Esophagus muscularis mucosa (tissue), 4 donors: Measurements from ENCODE around the gene GPR137B. TPM values are rescaled to one million over a fixed set of nuclear protein-coding genes. Genes with fewer than 3 reads are reported as not detected.

ENCODE experiments used
- DNase-seq: peaks from one replicate; pipeline ENCODE4 v3.0.0-alpha.2; 2017; ENCODE audit errors: extremely low spot score
- H3K27ac ChIP-seq, 4 donors: fragments of 200-600 bp; sonication (generic); replicated peaks in 1 of 4; 1 replicate in 3 of 4; 2 replicates in 1 of 4; pipeline ENCODE4 v1.5.1; 2016 to 2019; ENCODE audit warnings: mild to moderate bottlenecking in 1 of 4
- H3K27me3 ChIP-seq, 4 donors: fragments of 200-600 bp; sonication (generic); one replicate each; pipeline versions ENCODE4 v1.5.1 to v1.6.0; 2016 to 2019
- H3K36me3 ChIP-seq, 4 donors: fragments of 200-600 bp; sonication (generic); one replicate each; pipeline ENCODE4 v1.5.1; 2016 to 2019
- H3K4me1 ChIP-seq, 4 donors: fragments of 200-600 bp; sonication (generic); one replicate each; pipeline ENCODE4 v1.5.1; 2016 to 2019
- H3K4me3 ChIP-seq, 4 donors: fragments of 200-600 bp; sonication (generic); 1 replicate in 2 of 4; 2 replicates in 2 of 4; pipeline ENCODE4 v1.5.1; 2016 to 2019; ENCODE audit warnings: mild to moderate bottlenecking in 4 of 4, moderate library complexity in 1 of 4
- H3K9me3 ChIP-seq, 4 donors: fragments of 200-600 bp; sonication (generic); 1 replicate in 3 of 4; 2 replicates in 1 of 4; pipeline ENCODE4 v1.5.1; 2016 to 2019
- CTCF ChIP-seq, 3 experiments: fragments of 200-600 bp in 2 of 3; fragments of 450-650 bp in 1 of 3; sonication (generic) in 2 of 3; IDR thresholded peaks; one replicate each; pipeline ENCODE4 v1.5.1; 2017 to 2019; ENCODE audit warnings: antibody characterized with exemption in 3 of 3, mild to moderate bottlenecking in 2 of 3, moderate library complexity in 1 of 3
- EP300 ChIP-seq: sonication (generic); formaldehyde crosslinking; IDR thresholded peaks from one replicate; pipeline ENCODE4 v1.6.1; 2017; ENCODE audit warnings: antibody characterized with exemption
- POLR2A ChIP-seq: fragments of 450-650 bp; IDR thresholded peaks from one replicate; pipeline ENCODE4 v1.6.1; 2017; ENCODE audit warnings: antibody characterized with exemption, moderate library complexity, mild to moderate bottlenecking, low read depth
- POLR2AphosphoS5 ChIP-seq, 2 donors: sonication (generic); formaldehyde crosslinking; IDR thresholded peaks; one replicate each; pipeline ENCODE4 v1.6.1; 2017; ENCODE audit warnings: antibody characterized with exemption in 2 of 2
- WGBS: methylation state at CpG from one replicate; pipeline ENCODE4 v1.1.5; 2018; 5-methylcytosine and 5-hydroxymethylcytosine counted together
- intact Hi-C: fragments of 100-400 bp; cut with DNase I; formaldehyde crosslinking; loops from one replicate; pipeline ENCODE4 v1.15.1; 2023
- total RNA-seq, 4 donors: library from RNA; depleted of rRNA; stranded (reverse); fragments of >200 nt; gene quantifications; one replicate each; pipeline versions ENCODE4 v1.1.0 to v1.2.1, GENCODE V29; 2016

Gene GPR137B
- total RNA-seq, 4 donors from 2014 or later, result 14.5 to 21.3 (median 15.7) TPM

DNA sequence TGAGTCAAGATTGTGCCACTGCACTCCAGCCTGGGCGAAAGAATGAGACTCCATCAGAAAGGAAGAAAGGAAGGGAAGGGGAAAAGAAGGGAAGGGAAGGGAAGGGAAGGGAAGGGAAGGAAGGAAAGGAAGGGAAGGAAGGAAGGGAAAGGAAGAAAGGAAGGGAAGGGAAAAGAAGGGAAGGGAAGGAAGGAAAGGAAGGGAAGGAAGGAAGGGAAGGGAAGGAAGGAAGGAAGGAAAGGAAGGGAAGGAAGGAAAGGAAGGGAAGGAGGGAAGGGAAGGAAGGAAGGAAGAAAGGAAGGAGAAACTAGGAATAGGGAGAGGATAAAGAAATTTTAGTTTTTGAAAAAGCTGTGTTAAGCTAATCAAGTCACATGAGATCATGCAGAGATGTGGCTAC lies 44.1 kb upstream of the GPR137B start:
- DNase-seq, result no peak
- no peak overlapping the region for H3K27ac ChIP-seq
- 91% methylated on average over 1 of the region's 1 CpG for WGBS
- peaks cover 0 to 13% (median 0%) of the 10 kb centered on the region in 4 donors for H3K27me3 ChIP-seq
- intact Hi-C loops, result no loop called here
- H3K36me3 ChIP-seq, result no peaks in the 10 kb centered on the region
- peaks cover 0 to 4% (median 2%) of the 10 kb centered on the region in 4 donors for H3K9me3 ChIP-seq
- TF ChIP-seq POLR2AphosphoS5 (IDR thresholded peaks at IDR 0.05) (no peak), POLR2A (no peak), EP300 (no peak), CTCF (IDR thresholded peaks at IDR 0.05) (no peak)
- H3K4me3 ChIP-seq, result no peak overlapping the region
- H3K4me1 ChIP-seq, result peaks cover 0 to 8% (median 0%) of the 10 kb centered on the region in 4 donors

- TF ChIP-seq POLR2AphosphoS5 (IDR thresholded peaks at IDR 0.05) (no peak), CTCF (IDR thresholded peaks at IDR 0.05) (no peak), POLR2A (no peak), EP300 (no peak)
- H3K4me1 ChIP-seq, result peaks cover 0 to 8% (median 3%) of the 10 kb centered on the region in 4 donors
- no peak for DNase-seq
- H3K9me3 ChIP-seq, result peaks cover 0 to 4% (median 2%) of the 10 kb centered on the region in 4 donors
- no peak overlapping the region for H3K27ac ChIP-seq
- intact Hi-C loops, result no loop called here
- peaks cover 0 to 14% (median 0%) of the 10 kb centered on the region in 4 donors for H3K27me3 ChIP-seq
- no peak overlapping the region for H3K4me3 ChIP-seq
- 44% methylated on average over 12 of the region's 12 CpGs for WGBS
- no peaks in the 10 kb centered on the region for H3K36me3 ChIP-seq
These were observed 42.9 kb upstream of the GPR137B start for GRCh38 chr1:236099355-236099974.

GRCh38 chr1:236100799-236101198 lies 41.5 kb upstream of the GPR137B start:
- peaks cover 0 to 14% (median 0%) of the 10 kb centered on the region in 4 donors for H3K27me3 ChIP-seq
- intact Hi-C loops, result loop anchor here (10.0 kb wide), 1 partner anchor 424 kb away; the partner anchor contains the start of gene LGALS8
- whole genome bisulfite sequencing, result 97% methylated on average over 15 of the region's 15 CpGs
- DNase-seq, result no peak
- no peak overlapping the region for H3K4me3 ChIP-seq
- H3K9me3 ChIP-seq, result peaks cover 0 to 4% (median 2%) of the 10 kb centered on the region in 4 donors
- TF ChIP-seq CTCF (IDR thresholded peaks at IDR 0.05) (no peak), POLR2AphosphoS5 (IDR thresholded peaks at IDR 0.05) (no peak), EP300 (no peak), POLR2A (no peak)
- no peaks in the 10 kb centered on the region for H3K36me3 ChIP-seq
- peaks cover 0 to 8% (median 3%) of the 10 kb centered on the region in 4 donors for H3K4me1 ChIP-seq
- H3K27ac ChIP-seq, result no peak overlapping the region

GRCh38 chr1:236101233-236102200 lies 40.8 kb upstream of the GPR137B start:
- no peak for DNase-seq
- intact Hi-C loops, result loop anchor here (10.0 kb wide), 1 partner anchor 423 kb away; the partner anchor contains the start of gene LGALS8
- Histone ChIP-seq H3K36me3 (no peaks in the 10 kb centered on the region), H3K4me1 (peaks cover 0 to 8% (median 3%) of the 10 kb centered on the region in 4 donors), H3K27me3 (peaks cover 0 to 14% (median 0%) of the 10 kb centered on the region in 4 donors), H3K4me3 (no peak overlapping the region), H3K27ac (no peak overlapping the region), H3K9me3 (peaks cover 0 to 4% (median 2%) of the 10 kb centered on the region in 4 donors)
- TF ChIP-seq CTCF (IDR thresholded peaks at IDR 0.05), result no peak
- TF ChIP-seq EP300, result no peak
- no peak for TF ChIP-seq POLR2A
- no peak for TF ChIP-seq POLR2AphosphoS5 (IDR thresholded peaks at IDR 0.05)
- WGBS, result 82% methylated on average over 10 of the region's 10 CpGs
